ENCODE results near the gene NR5A2. TPM values are rescaled to one million over a fixed set of nuclear protein-coding genes. Genes with fewer than 3 reads are reported as not detected.

The NR5A2 gene
- total and polyA plus RNA-seq, 3 donors from 2014 or later: 1.3 to 4.4 (median 2.3) TPM

DNA sequence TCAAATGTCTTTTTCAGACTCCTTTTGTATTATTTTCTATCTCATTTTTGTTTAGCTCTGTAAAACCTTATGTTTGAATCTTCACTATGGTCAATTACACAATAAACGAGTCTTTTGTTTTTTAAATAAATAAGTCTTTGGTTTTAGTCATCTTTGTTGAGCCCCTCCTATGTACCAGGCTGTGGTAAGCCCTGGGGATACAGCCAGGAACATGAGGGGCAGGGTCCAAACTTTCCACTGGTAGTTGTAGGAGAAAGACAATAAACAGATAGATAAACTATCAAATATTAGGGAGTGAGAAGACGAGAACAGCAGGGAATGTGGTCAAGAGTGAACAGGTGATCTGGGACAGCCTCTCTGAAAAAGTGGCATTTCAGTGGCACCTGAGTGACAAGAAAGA is 195.7 kb downstream of the NR5A2 start:
- intact Hi-C loops (cut with DNase I; ENCODE audit: low total_unique reads): no loop called here
- Histone ChIP-seq H3K36me3 (ENCODE audit: low read depth, missing control alignments) (no peaks in the 10 kb centered on the region), H3K4me1 (no peaks in the 10 kb centered on the region), H3K4me3 (no peak overlapping the region), H3K27ac (no peak overlapping the region), H3K9me3 (no peaks in the 10 kb centered on the region), H3K27me3 (no peaks in the 10 kb centered on the region)
- no peak for DNase-seq
- TF ChIP-seq POLR2A (IDR thresholded peaks at IDR 0.05): no peak
- TF ChIP-seq, protein P1, sequence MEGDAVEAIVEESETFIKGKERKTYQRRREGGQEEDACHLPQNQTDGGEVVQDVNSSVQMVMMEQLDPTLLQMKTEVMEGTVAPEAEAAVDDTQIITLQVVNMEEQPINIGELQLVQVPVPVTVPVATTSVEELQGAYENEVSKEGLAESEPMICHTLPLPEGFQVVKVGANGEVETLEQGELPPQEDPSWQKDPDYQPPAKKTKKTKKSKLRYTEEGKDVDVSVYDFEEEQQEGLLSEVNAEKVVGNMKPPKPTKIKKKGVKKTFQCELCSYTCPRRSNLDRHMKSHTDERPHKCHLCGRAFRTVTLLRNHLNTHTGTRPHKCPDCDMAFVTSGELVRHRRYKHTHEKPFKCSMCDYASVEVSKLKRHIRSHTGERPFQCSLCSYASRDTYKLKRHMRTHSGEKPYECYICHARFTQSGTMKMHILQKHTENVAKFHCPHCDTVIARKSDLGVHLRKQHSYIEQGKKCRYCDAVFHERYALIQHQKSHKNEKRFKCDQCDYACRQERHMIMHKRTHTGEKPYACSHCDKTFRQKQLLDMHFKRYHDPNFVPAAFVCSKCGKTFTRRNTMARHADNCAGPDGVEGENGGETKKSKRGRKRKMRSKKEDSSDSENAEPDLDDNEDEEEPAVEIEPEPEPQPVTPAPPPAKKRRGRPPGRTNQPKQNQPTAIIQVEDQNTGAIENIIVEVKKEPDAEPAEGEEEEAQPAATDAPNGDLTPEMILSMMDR (IDR thresholded peaks at IDR 0.05): no peak
- WGBS, 2 donors: 86 to 94% methylated on average over 2 of the region's 2 CpGs

DNA sequence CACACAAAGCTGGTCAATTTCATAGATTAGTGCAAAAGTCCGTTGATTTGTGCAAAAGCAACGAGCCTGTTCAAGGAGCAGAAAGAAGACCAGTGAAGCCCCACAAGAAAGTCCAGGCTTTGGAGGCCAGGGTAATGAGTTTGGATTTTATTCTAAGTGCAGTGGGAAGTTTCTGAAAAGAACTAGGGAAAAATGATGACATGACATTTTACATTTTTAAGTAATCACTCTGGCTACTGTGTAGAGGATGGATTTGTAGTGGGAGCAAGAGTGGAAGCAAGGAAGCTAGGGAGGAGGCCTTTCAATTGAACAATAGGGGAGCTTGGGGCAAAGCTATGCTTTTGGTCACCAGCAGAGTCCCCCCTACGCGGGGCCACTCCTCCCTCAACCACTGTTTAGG is 196.1 kb downstream of the NR5A2 start:
- DNase-seq: no peak
- Histone ChIP-seq H3K27ac (no peak overlapping the region), H3K36me3 (ENCODE audit: low read depth, missing control alignments) (no peaks in the 10 kb centered on the region), H3K9me3 (no peaks in the 10 kb centered on the region), H3K4me3 (no peak overlapping the region), H3K27me3 (no peaks in the 10 kb centered on the region), H3K4me1 (no peaks in the 10 kb centered on the region)
- intact Hi-C loops (cut with DNase I; ENCODE audit: low total_unique reads): no loop called here
- WGBS, 2 donors: 87 to 94% methylated on average over 4 of the region's 4 CpGs
- TF ChIP-seq, protein P1 (IDR thresholded peaks at IDR 0.05): no peak
- no peak for TF ChIP-seq POLR2A (IDR thresholded peaks at IDR 0.05)

DNA sequence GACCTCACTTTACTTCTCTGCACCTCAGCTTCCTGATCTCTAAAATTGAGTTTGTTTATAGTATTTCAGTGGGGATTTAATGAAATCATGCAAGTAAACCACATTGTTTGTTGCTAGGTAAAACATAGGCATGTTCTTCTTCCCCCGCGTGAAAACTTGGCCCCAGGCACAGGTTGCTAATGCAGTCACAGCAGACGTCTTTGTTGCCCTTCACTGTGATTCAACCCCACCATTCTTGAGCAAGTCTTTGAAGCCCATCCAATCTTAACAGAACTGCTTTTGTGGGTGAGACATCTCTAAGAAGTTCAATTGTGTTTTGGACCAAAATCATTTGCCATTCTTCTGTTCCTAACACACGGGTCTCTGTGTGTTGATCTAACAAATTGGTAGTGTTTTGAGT is 196.8 kb downstream of the NR5A2 start:
- H3K27ac ChIP-seq: no peak overlapping the region
- no peak for DNase-seq
- H3K36me3 ChIP-seq (ENCODE audit: low read depth, missing control alignments): no peaks in the 10 kb centered on the region
- H3K4me1 ChIP-seq: no peaks in the 10 kb centered on the region
- WGBS, 2 donors: 72 to 84% methylated on average over 4 of the region's 4 CpGs
- intact Hi-C loops (cut with DNase I; ENCODE audit: low total_unique reads): no loop called here
- no peak overlapping the region for H3K4me3 ChIP-seq
- no peak for TF ChIP-seq POLR2A (IDR thresholded peaks at IDR 0.05)
- TF ChIP-seq, protein P1 (IDR thresholded peaks at IDR 0.05): no peak
- no peaks in the 10 kb centered on the region for H3K9me3 ChIP-seq
- H3K27me3 ChIP-seq: no peaks in the 10 kb centered on the region

DNA sequence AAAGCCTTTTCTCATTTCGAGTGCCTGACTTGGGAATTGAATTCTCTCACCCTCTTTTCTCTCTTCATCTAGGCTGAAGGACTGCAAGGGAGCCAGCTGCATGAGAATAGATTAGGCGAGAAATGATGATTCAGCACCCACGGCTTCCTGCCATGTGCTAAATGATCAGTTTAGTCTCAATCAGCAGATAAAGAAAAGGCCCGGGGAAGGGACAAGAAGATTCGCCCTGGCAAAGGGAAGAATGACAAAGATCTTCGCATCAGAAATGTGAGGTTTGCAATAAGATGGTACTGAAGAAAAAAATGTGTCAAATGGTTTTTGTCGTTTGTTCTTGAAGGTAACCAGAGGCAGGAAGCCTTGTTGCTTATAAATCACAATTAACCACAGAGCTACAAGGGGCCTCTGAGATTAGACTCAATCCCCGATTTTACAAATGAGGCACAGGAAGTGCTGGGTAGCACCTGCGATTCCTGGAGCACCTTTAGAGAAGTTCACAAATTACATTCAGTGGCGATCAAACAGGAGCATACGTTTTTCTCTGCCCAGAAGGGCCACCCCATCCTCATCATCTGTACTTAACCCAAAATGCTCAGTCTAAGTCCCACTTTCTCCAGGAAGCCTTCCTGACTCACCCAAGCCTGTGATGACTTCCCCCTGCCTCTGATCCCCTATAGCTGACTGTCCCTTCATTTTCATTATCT is 198.9 kb downstream of the NR5A2 start:
- Histone ChIP-seq H3K27ac (no peak overlapping the region), H3K4me3 (no peak overlapping the region), H3K4me1 (no peaks in the 10 kb centered on the region), H3K36me3 (ENCODE audit: low read depth, missing control alignments) (no peaks in the 10 kb centered on the region), H3K9me3 (no peaks in the 10 kb centered on the region), H3K27me3 (no peaks in the 10 kb centered on the region)
- intact Hi-C loops (cut with DNase I; ENCODE audit: low total_unique reads): no loop called here
- no peak for DNase-seq
- TF ChIP-seq POLR2A (IDR thresholded peaks at IDR 0.05): no peak
- TF ChIP-seq, protein P1 (IDR thresholded peaks at IDR 0.05): no peak
- 48 to 57% methylated on average over 11 of the region's 11 CpGs for WGBS, 2 donors

DNA sequence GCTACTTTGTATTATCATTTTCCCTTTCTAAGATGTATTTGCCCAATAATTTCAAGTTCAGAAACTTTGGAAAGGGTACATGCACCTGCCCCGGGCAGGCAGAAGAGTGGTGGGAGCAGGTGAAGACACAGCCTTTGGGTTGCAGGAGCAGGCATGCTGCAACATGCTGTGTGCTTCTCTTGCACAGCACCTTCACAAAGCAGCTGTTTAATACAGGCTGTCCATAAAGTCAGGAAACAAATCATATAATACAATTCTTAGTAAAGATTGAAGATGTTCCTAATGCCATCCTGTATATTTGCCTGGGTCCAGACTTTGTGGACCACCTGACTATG is 199.4 kb downstream of the NR5A2 start:
- no peak for TF ChIP-seq POLR2A (IDR thresholded peaks at IDR 0.05)
- TF ChIP-seq, protein P1 (IDR thresholded peaks at IDR 0.05): no peak
- intact Hi-C loops (cut with DNase I; ENCODE audit: low total_unique reads): no loop called here
- Histone ChIP-seq H3K36me3 (ENCODE audit: low read depth, missing control alignments) (no peaks in the 10 kb centered on the region), H3K4me1 (no peaks in the 10 kb centered on the region), H3K4me3 (no peak overlapping the region), H3K27me3 (no peaks in the 10 kb centered on the region), H3K9me3 (no peaks in the 10 kb centered on the region), H3K27ac (no peak overlapping the region)
- no peak for DNase-seq
- 78 to 95% methylated on average over 1 of the region's 1 CpG for WGBS, 2 donors
